Measurements from ENCODE around the gene TRIM45. TPM values are rescaled to one million over a fixed set of nuclear protein-coding genes. Genes with fewer than 3 reads are reported as not detected.

The TRIM45 gene
- total and polyA plus RNA-seq, 2 of the 4 experiments (the other 2 are of a cell fraction) = 2.0 to 5.1 TPM

GRCh38 chr1:117128323-117129079, 7.0 kb upstream of the TRIM45 start (continued):
- TF ChIP-seq BHLHE40 (IDR thresholded peaks at IDR 0.05; ENCODE audit: low read depth, low read length) = no peak
- no peak for TF ChIP-seq RCOR1 (IDR thresholded peaks at IDR 0.05; ENCODE audit: insufficient replicate concordance, low read length)

- BruUV-seq (replicated peaks) = no TSS peak
- Histone ChIP-seq H3K23ac (ENCODE audit: low read depth, low read length) (no peak overlapping the region), H3K4me1 (ENCODE audit: control insufficient read depth, insufficient read depth, low read length) (0 out of 2 replicates have a peak, but pooled peaks cover 2% of the 10 kb centered on the region), H3K56ac (ENCODE audit: extremely low read depth, insufficient read depth, low read length) (no peak overlapping the region), H3K9me1 (ENCODE audit: insufficient read depth, low read length) (no peaks in the 10 kb centered on the region; the same call in 1 of the 2 replicates), H3K9ac (ENCODE audit: low read depth, low read length) (no peak overlapping the region), H4K8ac (ENCODE audit: low read depth in 2 of 2, low read length in 2 of 2) (no peak overlapping the region), H4K20me1 (ENCODE audit: insufficient read depth, low read length) (no peaks in the 10 kb centered on the region), H2AK5ac (ENCODE audit: low read depth, low read length) (no peak overlapping the region), H3K27me3 (ENCODE audit: control insufficient read depth, insufficient read depth, low read length) (peaks cover 3% of the 10 kb centered on the region), H2AK9ac (replicated peaks; ENCODE audit: low read depth, low read length, poor library complexity) (no peak overlapping the region), H3K4ac (ENCODE audit: low read depth, low read length) (no peak overlapping the region), H3K9me3 (ENCODE audit: control insufficient read depth, insufficient read depth, low read length) (no peaks in the 10 kb centered on the region), H4K5ac (ENCODE audit: low read depth, low read length) (no peak overlapping the region), H3K36me3 (ENCODE audit: control insufficient read depth, insufficient read depth, low read length) (no peaks in the 10 kb centered on the region), H2BK120ac (ENCODE audit: low read depth, low read length) (no peak overlapping the region), H3K4me2 (ENCODE audit: low read depth, low read length) (no peak overlapping the region), H3K4me3 (ENCODE audit: insufficient read depth, low read depth, low read length) (no peak overlapping the region), H2BK20ac (ENCODE audit: low read depth, low read length) (no peak overlapping the region), H2BK15ac (ENCODE audit: low read depth, low read length) (no peak overlapping the region), H2BK5ac (ENCODE audit: low read depth, low read length, poor library complexity, severe bottlenecking) (no peak overlapping the region), H3K79me1 (ENCODE audit: low read depth in 1 of 2, low read length in 2 of 2) (no peaks in the 10 kb centered on the region), H4K91ac (ENCODE audit: insufficient read depth, low read depth, low read length) (no peak overlapping the region), H3K14ac (replicated peaks; ENCODE audit: low read depth, low read length) (no peak overlapping the region), H3K18ac (ENCODE audit: low read depth, low read length) (no peak overlapping the region), H3K27ac (ENCODE audit: insufficient read depth, low read length) (no peak overlapping the region), H2AFZ (replicated peaks; ENCODE audit: low read length, poor library complexity) (no peak overlapping the region)
- dilution Hi-C loops (cut with HindIII; ENCODE audit: low sequenced_read_pairs, unreplicated experiment) = no loop called here
- ATAC-seq (ENCODE audit: low read depth) = peak; percentile 61
- in situ Hi-C loops (cut with MboI; ENCODE audit: low sequenced_read_pairs) = loop anchor here (10.0 kb wide), 1 partner anchor 53 kb away; no protein-coding TSS in a partner anchor
- TF ChIP-seq CEBPB (IDR thresholded peaks at IDR 0.05; ENCODE audit: low read depth, low read length) = peak; percentile 63; the same call in 1 of the 2 replicates
- peak; percentile 75; the same call in 1 of the 2 replicates for TF ChIP-seq NFE2L2 (IDR thresholded peaks at IDR 0.05; ENCODE audit: low read depth, low read length)
- no peak for TF ChIP-seq RCOR1 (IDR thresholded peaks at IDR 0.05; ENCODE audit: insufficient replicate concordance, low read length)
- POLR2A ChIA-PET (ENCODE audit: unreplicated experiment) = no interaction called here
- CTCF ChIA-PET = interaction anchor here (1.0 to 2.2 kb wide), 10 partner anchors 9 to 157 kb away, joined by 3 to 43 read pairs (median 5); no protein-coding TSS in a partner anchor
- intact Hi-C loops (cut with micrococcal nuclease) = loop anchor here (1.0 to 5.0 kb wide), 2 partner anchors 59 to 630 kb away; no protein-coding TSS in a partner anchor
- DNase-seq = peak; percentile 43
Observed at GRCh38 chr1:117127795-117128194, 6.2 kb upstream of the TRIM45 start.

All from IMR-90 (cell line).